Measurements from ENCODE around the gene VSIR.

- TF ChIP-seq YY1 (IDR thresholded peaks at IDR 0.05; ENCODE audit: insufficient read depth, insufficient read length) (no peak), ZNF274 (IDR thresholded peaks at IDR 0.05; ENCODE audit: low read depth, low read length) (no peak)
Measured at GRCh38 chr10:71734797-71735196, 38.5 kb downstream of the VSIR start.
